Measurements from ENCODE around the gene TRIO. TPM values are rescaled to one million over a fixed set of nuclear protein-coding genes. Genes with fewer than 3 reads are reported as not detected.

TRIO gene
- polyA plus RNA-seq, 1 of the 3 experiments (the other 2 are of a cell fraction): 229 TPM

DNA sequence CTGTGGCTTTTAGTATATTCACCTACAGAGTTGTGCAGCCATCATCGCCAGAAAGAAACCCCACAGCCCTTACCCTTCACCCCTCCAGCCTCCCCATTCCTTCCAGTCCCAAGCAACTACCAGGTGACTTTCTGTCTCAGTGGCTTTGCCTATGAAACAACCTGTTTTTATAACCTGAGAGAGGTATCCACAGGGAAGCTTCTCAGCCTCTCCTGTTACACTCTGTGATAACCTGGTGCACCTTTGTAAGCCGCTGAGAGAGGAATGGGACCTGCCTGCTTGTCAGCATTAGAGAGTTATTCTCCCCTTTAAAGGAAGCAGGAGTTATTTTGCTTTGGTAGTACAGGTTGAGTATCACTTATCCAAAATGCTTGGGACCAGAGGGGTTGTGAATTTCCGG, 93.6 kb downstream of the TRIO start (continued):
- TF ChIP-seq SIN3A (IDR thresholded peaks at IDR 0.05; ENCODE audit: borderline replicate concordance, low read depth, low read length): no peak
- no peak for TF ChIP-seq YY1 (IDR thresholded peaks at IDR 0.05; ENCODE audit: low read depth)
- TF ChIP-seq, protein P1, sequence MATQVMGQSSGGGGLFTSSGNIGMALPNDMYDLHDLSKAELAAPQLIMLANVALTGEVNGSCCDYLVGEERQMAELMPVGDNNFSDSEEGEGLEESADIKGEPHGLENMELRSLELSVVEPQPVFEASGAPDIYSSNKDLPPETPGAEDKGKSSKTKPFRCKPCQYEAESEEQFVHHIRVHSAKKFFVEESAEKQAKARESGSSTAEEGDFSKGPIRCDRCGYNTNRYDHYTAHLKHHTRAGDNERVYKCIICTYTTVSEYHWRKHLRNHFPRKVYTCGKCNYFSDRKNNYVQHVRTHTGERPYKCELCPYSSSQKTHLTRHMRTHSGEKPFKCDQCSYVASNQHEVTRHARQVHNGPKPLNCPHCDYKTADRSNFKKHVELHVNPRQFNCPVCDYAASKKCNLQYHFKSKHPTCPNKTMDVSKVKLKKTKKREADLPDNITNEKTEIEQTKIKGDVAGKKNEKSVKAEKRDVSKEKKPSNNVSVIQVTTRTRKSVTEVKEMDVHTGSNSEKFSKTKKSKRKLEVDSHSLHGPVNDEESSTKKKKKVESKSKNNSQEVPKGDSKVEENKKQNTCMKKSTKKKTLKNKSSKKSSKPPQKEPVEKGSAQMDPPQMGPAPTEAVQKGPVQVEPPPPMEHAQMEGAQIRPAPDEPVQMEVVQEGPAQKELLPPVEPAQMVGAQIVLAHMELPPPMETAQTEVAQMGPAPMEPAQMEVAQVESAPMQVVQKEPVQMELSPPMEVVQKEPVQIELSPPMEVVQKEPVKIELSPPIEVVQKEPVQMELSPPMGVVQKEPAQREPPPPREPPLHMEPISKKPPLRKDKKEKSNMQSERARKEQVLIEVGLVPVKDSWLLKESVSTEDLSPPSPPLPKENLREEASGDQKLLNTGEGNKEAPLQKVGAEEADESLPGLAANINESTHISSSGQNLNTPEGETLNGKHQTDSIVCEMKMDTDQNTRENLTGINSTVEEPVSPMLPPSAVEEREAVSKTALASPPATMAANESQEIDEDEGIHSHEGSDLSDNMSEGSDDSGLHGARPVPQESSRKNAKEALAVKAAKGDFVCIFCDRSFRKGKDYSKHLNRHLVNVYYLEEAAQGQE (IDR thresholded peaks at IDR 0.05; ENCODE audit: low read depth, low read length): no peak
- TF ChIP-seq ELF1 (IDR thresholded peaks at IDR 0.05): no peak
- no peak for TF ChIP-seq RCOR1 (IDR thresholded peaks at IDR 0.05; ENCODE audit: low read length)
- TF ChIP-seq TAF1 (IDR thresholded peaks at IDR 0.05; ENCODE audit: borderline replicate concordance, low read depth, low read length): no peak
- no peak for TF ChIP-seq SMC3 (IDR thresholded peaks at IDR 0.05; ENCODE audit: low read depth, low read length)
- TF ChIP-seq FOXJ3 (CRISPR knock-in tag; IDR thresholded peaks at IDR 0.05): no peak

DNA sequence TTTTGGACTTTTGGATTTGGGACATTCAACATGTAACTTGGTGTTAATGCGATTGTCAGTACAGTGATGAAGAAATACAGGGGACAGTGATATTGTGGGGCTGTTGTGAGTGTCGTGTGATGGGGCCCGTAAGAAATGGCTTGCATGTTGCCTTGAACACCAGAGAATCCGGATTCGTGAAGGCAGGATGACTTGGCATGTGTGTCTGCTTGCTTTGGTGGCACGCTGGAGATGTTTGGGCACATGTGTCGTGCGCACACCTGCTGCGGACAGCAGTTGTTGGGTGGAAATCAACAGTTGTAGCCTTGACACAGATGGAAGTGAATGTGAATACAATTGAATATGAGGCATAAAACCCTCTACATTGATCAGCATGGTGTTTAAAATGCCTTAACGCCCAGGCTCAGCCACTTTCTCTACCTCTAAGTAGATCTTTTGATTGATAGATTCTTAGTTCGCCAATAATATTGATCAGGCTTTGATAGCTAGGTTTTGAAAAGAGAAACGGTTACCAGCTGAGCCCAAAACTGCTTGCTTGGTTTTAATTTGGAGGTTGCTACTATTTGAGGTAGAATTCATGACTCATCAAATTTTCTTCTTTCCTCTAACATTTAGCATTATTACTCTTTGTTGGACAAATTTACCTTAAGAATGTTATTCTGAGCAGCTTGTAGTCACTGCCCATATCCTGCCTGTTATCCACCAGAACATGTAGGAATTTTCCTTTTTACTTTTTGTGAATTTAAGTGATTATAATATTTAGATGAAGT, 94.4 kb downstream of the TRIO start:
- H3K9me3 ChIP-seq: no peaks in the 10 kb centered on the region
- H3K9ac ChIP-seq: no peak overlapping the region
- ChIA-PET POLR2A (no interaction called here), CTCF (no interaction called here)
- TF ChIP-seq SMC3 (IDR thresholded peaks at IDR 0.05; ENCODE audit: low read depth, low read length): no peak
- TF ChIP-seq, protein P2, sequence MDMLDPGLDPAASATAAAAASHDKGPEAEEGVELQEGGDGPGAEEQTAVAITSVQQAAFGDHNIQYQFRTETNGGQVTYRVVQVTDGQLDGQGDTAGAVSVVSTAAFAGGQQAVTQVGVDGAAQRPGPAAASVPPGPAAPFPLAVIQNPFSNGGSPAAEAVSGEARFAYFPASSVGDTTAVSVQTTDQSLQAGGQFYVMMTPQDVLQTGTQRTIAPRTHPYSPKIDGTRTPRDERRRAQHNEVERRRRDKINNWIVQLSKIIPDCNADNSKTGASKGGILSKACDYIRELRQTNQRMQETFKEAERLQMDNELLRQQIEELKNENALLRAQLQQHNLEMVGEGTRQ (IDR thresholded peaks at IDR 0.05; ENCODE audit: borderline replicate concordance, low read depth, low read length): no peak
- no peak for TF ChIP-seq RCOR1 (IDR thresholded peaks at IDR 0.05; ENCODE audit: low read length)
- H3K4me1 ChIP-seq (ENCODE audit: control insufficient read depth in 1 of 2, insufficient read depth in 2 of 2, low read depth in 1 of 2, low read length in 1 of 2): peaks cover 41 to 42% of the 10 kb centered on the region in 2 experiments
- H3F3A ChIP-seq (replicated peaks; ENCODE audit: insufficient read depth): no peaks in the 10 kb centered on the region
- peaks cover 100% of the 10 kb centered on the region for H3K79me2 ChIP-seq (ENCODE audit: insufficient read depth)
- no peaks in the 10 kb centered on the region for H3K36me3 ChIP-seq (replicated peaks in 1 of 2; ENCODE audit: control insufficient read depth in 1 of 2, insufficient read depth in 2 of 2, low read length in 1 of 2)
- peak overlapping the region; percentile 7 for H3K4me2 ChIP-seq
- peak overlapping the region in 1 of 2 experiments; percentile 40; a peak in 3 of 4 replicates for H3K27ac ChIP-seq (ENCODE audit: low read depth in 2 of 2, low read length in 1 of 2)
- WGBS (ENCODE audit: low lambda C conversion rate): 93% methylated on average over 12 of the region's 12 CpGs
- H4K20me1 ChIP-seq (ENCODE audit: insufficient read depth): peaks cover 96% of the 10 kb centered on the region
- no peak overlapping the region for H2AFZ ChIP-seq (ENCODE audit: low read depth)
- no peak for DNase-seq
- H3K4me3 ChIP-seq (ENCODE audit: low read depth in 2 of 2, low read length in 1 of 2): no peak overlapping the region
- no peaks in the 10 kb centered on the region for H3K9me2 ChIP-seq
- no peaks in the 10 kb centered on the region for H3K27me3 ChIP-seq (ENCODE audit: insufficient read depth)

DNA sequence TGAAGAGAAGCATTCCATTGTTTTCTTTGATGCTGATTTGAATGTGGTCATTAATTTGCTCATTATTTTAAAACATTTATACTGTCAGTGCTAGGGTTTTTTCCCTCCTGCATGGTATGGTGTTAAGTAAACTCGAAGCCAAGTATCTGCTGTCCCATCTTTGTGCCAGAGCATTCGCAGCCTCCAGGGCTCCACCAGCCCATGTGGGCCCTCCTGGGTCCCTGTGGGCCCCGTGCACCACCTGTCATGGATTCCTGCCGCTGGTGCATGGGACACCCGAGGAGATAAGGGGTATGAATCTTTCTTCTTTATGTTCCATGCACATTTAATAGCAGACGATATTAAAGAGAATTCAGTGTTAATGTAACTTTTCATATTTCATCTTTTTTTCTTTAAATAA, 95.1 kb downstream of the TRIO start:
- H3K4me2 ChIP-seq: no peak overlapping the region
- no peaks in the 10 kb centered on the region for H3K27me3 ChIP-seq (ENCODE audit: insufficient read depth)
- H2AFZ ChIP-seq (ENCODE audit: low read depth): no peak overlapping the region
- no peaks in the 10 kb centered on the region for H3K36me3 ChIP-seq (replicated peaks in 1 of 2; ENCODE audit: control insufficient read depth in 1 of 2, insufficient read depth in 2 of 2, low read length in 1 of 2)
- H3K4me1 ChIP-seq (ENCODE audit: control insufficient read depth in 1 of 2, insufficient read depth in 2 of 2, low read depth in 1 of 2, low read length in 1 of 2): peaks cover 40 to 42% of the 10 kb centered on the region in 2 experiments
- H3K9me2 ChIP-seq: no peaks in the 10 kb centered on the region
- WGBS (ENCODE audit: low lambda C conversion rate): 88% methylated on average over 6 of the region's 6 CpGs
- H3K27ac ChIP-seq (ENCODE audit: low read depth in 2 of 2, low read length in 1 of 2): peak overlapping the region in 1 of 2 experiments; percentile 40; a peak in 2 of 4 replicates
- H4K20me1 ChIP-seq (ENCODE audit: insufficient read depth): peaks cover 96% of the 10 kb centered on the region
- H3K79me2 ChIP-seq (ENCODE audit: insufficient read depth): peaks cover 100% of the 10 kb centered on the region
- H3K4me3 ChIP-seq (ENCODE audit: low read depth in 2 of 2, low read length in 1 of 2): no peak overlapping the region
- H3K9me3 ChIP-seq: no peaks in the 10 kb centered on the region
- H3K9ac ChIP-seq: no peak overlapping the region
- CTCF ChIA-PET: no interaction called here
- H3F3A ChIP-seq (replicated peaks; ENCODE audit: insufficient read depth): no peaks in the 10 kb centered on the region
- POLR2A ChIA-PET: no interaction called here
- DNase-seq: no peak
- TF ChIP-seq RCOR1 (IDR thresholded peaks at IDR 0.05; ENCODE audit: low read length) (no peak), GABPA (IDR thresholded peaks at IDR 0.05; ENCODE audit: low read depth) (no peak), RFX5 (IDR thresholded peaks at IDR 0.05; ENCODE audit: low read length) (no peak), RXRA (IDR thresholded peaks at IDR 0.05; ENCODE audit: borderline replicate concordance, low read depth) (no peak), POLR2AphosphoS5 (IDR thresholded peaks at IDR 0.05; ENCODE audit: low read depth, low read length) (no peak), TEAD4 (IDR thresholded peaks at IDR 0.05; ENCODE audit: borderline replicate concordance, insufficient read depth) (no peak), SIN3A (IDR thresholded peaks at IDR 0.05; ENCODE audit: borderline replicate concordance, low read depth, low read length) (no peak), EZH2phosphoT487 (IDR thresholded peaks at IDR 0.05; ENCODE audit: borderline replicate concordance, low read depth) (no peak), FOXJ3 (CRISPR knock-in tag; IDR thresholded peaks at IDR 0.05) (no peak), MEF2A (IDR thresholded peaks at IDR 0.05; ENCODE audit: borderline replicate concordance, low read depth) (no peak), GATA2 (CRISPR knock-in tag; IDR thresholded peaks at IDR 0.05) (no peak), RAD21 (IDR thresholded peaks at IDR 0.05; ENCODE audit: low read length) (no peak), YY1 (IDR thresholded peaks at IDR 0.05; ENCODE audit: low read depth) (no peak)
- TF ChIP-seq, protein P3, sequence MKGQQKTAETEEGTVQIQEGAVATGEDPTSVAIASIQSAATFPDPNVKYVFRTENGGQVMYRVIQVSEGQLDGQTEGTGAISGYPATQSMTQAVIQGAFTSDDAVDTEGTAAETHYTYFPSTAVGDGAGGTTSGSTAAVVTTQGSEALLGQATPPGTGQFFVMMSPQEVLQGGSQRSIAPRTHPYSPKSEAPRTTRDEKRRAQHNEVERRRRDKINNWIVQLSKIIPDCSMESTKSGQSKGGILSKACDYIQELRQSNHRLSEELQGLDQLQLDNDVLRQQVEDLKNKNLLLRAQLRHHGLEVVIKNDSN (IDR thresholded peaks at IDR 0.05; ENCODE audit: borderline replicate concordance, low read depth): no peak
- TF ChIP-seq, protein P4, sequence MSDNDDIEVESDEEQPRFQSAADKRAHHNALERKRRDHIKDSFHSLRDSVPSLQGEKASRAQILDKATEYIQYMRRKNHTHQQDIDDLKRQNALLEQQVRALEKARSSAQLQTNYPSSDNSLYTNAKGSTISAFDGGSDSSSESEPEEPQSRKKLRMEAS (IDR thresholded peaks at IDR 0.05; ENCODE audit: low read depth): no peak
